IMR-90 (cell line): Measurements from ENCODE around the gene CELSR1. TPM values are rescaled to one million over a fixed set of nuclear protein-coding genes. Genes with fewer than 3 reads are reported as not detected.

Experiments
- ATAC-seq: fragments of 200-7000 bp; cut with Tn5 transposase; 2 replicates; pipeline ENCODE4 v1.9.1; 2020; ENCODE audit warnings: low read depth, mild to moderate bottlenecking, moderate library complexity
- BruUV-seq: library from RNA; stranded (reverse); fragments of 400-500 nt; replicated peaks from 2 replicates; lab custom pipeline; 2021; lab: Mats Ljungman, UMichigan
- CTCF ChIA-PET: fragments of 300-600 bp; formaldehyde crosslinking; extraction: SDS; loops from one replicate; lab custom pipeline; 2021; ENCODE audit warnings: antibody characterized with exemption; lab: Yijun Ruan, JAX
- POLR2A ChIA-PET: fragments of 300-600 bp; sonication (Branson Sonifier 250); formaldehyde crosslinking; loops from one replicate; lab custom pipeline; 2022; ENCODE audit warnings: antibody characterized with exemption; ENCODE audit not compliant: unreplicated experiment; lab: Charles Lee
- DNase-seq: peaks from one replicate; pipeline ENCODE4 v3.0.0; 2013
- H2AFZ ChIP-seq: replicated peaks from 2 replicates; pipeline ENCODE3; 2013; ENCODE audit warnings: low read length, mild to moderate bottlenecking; ENCODE audit not compliant: poor library complexity
- H2AK5ac ChIP-seq: 2 replicates; pipeline ENCODE4 v1.6.1; 2013; ENCODE audit warnings: low read depth, low read length, inconsistent platforms
- H2AK9ac ChIP-seq: replicated peaks from 2 replicates; pipeline ENCODE3; 2013; ENCODE audit warnings: mild to moderate bottlenecking, low read depth, low read length, moderate library complexity; ENCODE audit not compliant: poor library complexity
- H2BK120ac ChIP-seq: 2 replicates; pipeline ENCODE4 v1.6.1; 2013; ENCODE audit warnings: low read depth, low read length, inconsistent platforms
- H2BK15ac ChIP-seq: 3 replicates; pipeline ENCODE4 v1.6.1; 2013; ENCODE audit warnings: low read depth, low read length, inconsistent platforms
- H2BK20ac ChIP-seq: 2 replicates; pipeline ENCODE4 v1.6.1; 2013; ENCODE audit warnings: low read depth, mild to moderate bottlenecking, inconsistent platforms, low read length, moderate library complexity
- H2BK5ac ChIP-seq: 2 replicates; pipeline ENCODE4 v1.6.1; 2013; ENCODE audit warnings: mild to moderate bottlenecking, low read depth, low read length, inconsistent platforms; ENCODE audit not compliant: poor library complexity, severe bottlenecking
- H3K14ac ChIP-seq: replicated peaks from 2 replicates; pipeline ENCODE4 v1.6.1; 2013; ENCODE audit warnings: low read depth, low read length, inconsistent platforms
- H3K18ac ChIP-seq: 2 replicates; pipeline ENCODE4 v1.6.1; 2013; ENCODE audit warnings: low read depth, low read length, control low read depth
- H3K23ac ChIP-seq: 2 replicates; pipeline ENCODE4 v1.6.1; 2013; ENCODE audit warnings: low read depth, low read length, inconsistent platforms
- H3K27ac ChIP-seq: 2 replicates; pipeline ENCODE4 v1.5.1; 2013; ENCODE audit warnings: mild to moderate bottlenecking, control low read depth, low read length; ENCODE audit not compliant: insufficient read depth
- H3K27me3 ChIP-seq: 2 replicates; pipeline ENCODE4 v1.6.1; 2013; ENCODE audit warnings: low read length; ENCODE audit not compliant: control insufficient read depth, insufficient read depth
- H3K36me3 ChIP-seq: 2 replicates; pipeline ENCODE4 v1.6.1; 2013; ENCODE audit warnings: low read length, mixed read lengths; ENCODE audit not compliant: control insufficient read depth, insufficient read depth
- H3K4ac ChIP-seq: 2 replicates; pipeline ENCODE4 v1.6.1; 2013; ENCODE audit warnings: low read depth, low read length, inconsistent platforms
- H3K4me1 ChIP-seq: 2 replicates; pipeline ENCODE4 v1.6.1; 2013; ENCODE audit warnings: low read length, mixed read lengths; ENCODE audit not compliant: control insufficient read depth, insufficient read depth
- H3K4me2 ChIP-seq: 2 replicates; pipeline ENCODE4 v1.6.1; 2013; ENCODE audit warnings: low read depth, mild to moderate bottlenecking, control low read depth, low read length, moderate library complexity
- H3K4me3 ChIP-seq: 2 replicates; pipeline ENCODE4 v1.5.1; 2013; ENCODE audit warnings: low read depth, mild to moderate bottlenecking, control low read depth, low read length, moderate library complexity; ENCODE audit not compliant: insufficient read depth
- H3K56ac ChIP-seq: 2 replicates; pipeline ENCODE4 v1.6.1; 2013; ENCODE audit warnings: low read length, inconsistent platforms; ENCODE audit not compliant: insufficient read depth; ENCODE audit errors: extremely low read depth
- H3K79me1 ChIP-seq, 2 experiments: 2 replicates each; pipeline ENCODE4 v1.6.1; 2013; ENCODE audit warnings: low read length in 2 of 2, inconsistent platforms in 1 of 2, low read depth in 1 of 2
- H3K9ac ChIP-seq: 2 replicates; pipeline ENCODE4 v1.6.1; 2013; ENCODE audit warnings: low read depth, low read length, control low read depth
- H3K9me1 ChIP-seq: 2 replicates; pipeline ENCODE4 v1.6.1; 2013; ENCODE audit warnings: low read length, inconsistent platforms; ENCODE audit not compliant: insufficient read depth
- H3K9me3 ChIP-seq: 2 replicates; pipeline ENCODE4 v1.6.1; 2013; ENCODE audit warnings: low read length; ENCODE audit not compliant: control insufficient read depth, insufficient read depth
- H4K20me1 ChIP-seq: 2 replicates; pipeline ENCODE4 v1.6.1; 2013; ENCODE audit warnings: low read length, inconsistent platforms; ENCODE audit not compliant: insufficient read depth
- H4K5ac ChIP-seq: 2 replicates; pipeline ENCODE4 v1.6.1; 2013; ENCODE audit warnings: mild to moderate bottlenecking, low read depth, low read length, control low read depth
- H4K8ac ChIP-seq, 2 experiments: 2 replicates each; pipeline ENCODE4 v1.6.1; 2013; ENCODE audit warnings: low read depth in 2 of 2, low read length in 2 of 2, control low read depth in 1 of 2, inconsistent platforms in 1 of 2
- H4K91ac ChIP-seq: 2 replicates; pipeline ENCODE4 v1.6.1; 2013; ENCODE audit warnings: low read depth, low read length, inconsistent platforms; ENCODE audit not compliant: insufficient read depth
- CEBPB ChIP-seq: IDR thresholded peaks from 2 replicates; pipeline ENCODE4 v1.6.1; 2012; ENCODE audit warnings: low read depth, low read length, improper control_type of control experiment
- CHD1 ChIP-seq: IDR thresholded peaks from 2 replicates; pipeline ENCODE4 v1.6.1; 2012; ENCODE audit warnings: low read depth, low read length, improper control_type of control experiment
- CTCF ChIP-seq: conservative IDR thresholded peaks from 2 replicates; pipeline ENCODE4 v1.5.1; 2012; ENCODE audit warnings: mild to moderate bottlenecking, low read depth, low read length, improper control_type of control experiment
- ELK1 ChIP-seq: fragments of 150-350 bp; IDR thresholded peaks from 2 replicates; pipeline ENCODE4 v1.6.1; 2016; ENCODE audit warnings: low read depth, mild to moderate bottlenecking, low read length, moderate library complexity, borderline replicate concordance
- FOS ChIP-seq: fragments of 150-350 bp; IDR thresholded peaks from 2 replicates; pipeline ENCODE4 v1.6.1; 2016; ENCODE audit warnings: low read depth, low read length
- MAFK ChIP-seq: IDR thresholded peaks from 2 replicates; pipeline ENCODE4 v1.6.1; 2012; ENCODE audit warnings: low read depth, low read length, improper control_type of control experiment
- MAZ ChIP-seq: IDR thresholded peaks from 2 replicates; pipeline ENCODE4 v1.6.1; 2012; ENCODE audit warnings: low read depth, mild to moderate bottlenecking, low read length, improper control_type of control experiment, moderate library complexity, borderline replicate concordance
- MXI1 ChIP-seq: IDR thresholded peaks from 2 replicates; pipeline ENCODE4 v1.6.1; 2012; ENCODE audit warnings: low read depth, mild to moderate bottlenecking, low read length, moderate library complexity, borderline replicate concordance
- NFE2L2 ChIP-seq: fragments of 150-350 bp; IDR thresholded peaks from 2 replicates; pipeline ENCODE4 v1.6.1; 2016; ENCODE audit warnings: low read depth, mild to moderate bottlenecking, low read length
- POLR2A ChIP-seq: IDR thresholded peaks from 2 replicates; pipeline ENCODE4 v1.6.1; 2012; ENCODE audit warnings: mild to moderate bottlenecking, low read depth, low read length
- RAD21 ChIP-seq: IDR thresholded peaks from 2 replicates; pipeline ENCODE4 v1.6.1; 2012; ENCODE audit warnings: low read length, improper control_type of control experiment
- RCOR1 ChIP-seq: IDR thresholded peaks from 2 replicates; pipeline ENCODE4 v1.6.1; 2012; ENCODE audit warnings: mild to moderate bottlenecking, low read length, improper control_type of control experiment; ENCODE audit not compliant: insufficient replicate concordance
- RFX5 ChIP-seq: IDR thresholded peaks from 2 replicates; pipeline ENCODE4 v1.8.0; 2012; ENCODE audit warnings: low read depth, mild to moderate bottlenecking, low read length, moderate library complexity
- SMC3 ChIP-seq: fragments of 150-350 bp; IDR thresholded peaks from 2 replicates; pipeline ENCODE4 v1.6.1; 2016; ENCODE audit warnings: low read depth, mild to moderate bottlenecking, antibody characterized with exemption, low read length, moderate library complexity
- WGBS, 2 experiments: methylation state at CpG; one replicate each; pipeline versions ENCODE4 v1.1.5 to v1.1.7; 2013; ENCODE audit warnings: missing lambda C conversion rate in 2 of 2; ENCODE audit not compliant: insufficient read length in 1 of 2; ENCODE audit errors: extremely low coverage in 2 of 2; 5-methylcytosine and 5-hydroxymethylcytosine counted together
- dilution Hi-C: fragments of 300-500 bp; cut with HindIII; formaldehyde crosslinking; loops from one replicate; pipeline ENCODE4 v1.14.3; 2018; ENCODE audit warnings: low sequenced_read_pairs; ENCODE audit not compliant: unreplicated experiment
- in situ Hi-C: fragments of 300-500 bp; cut with MboI; formaldehyde crosslinking; loops from 3 replicates; pipeline ENCODE4 v1.14.3; 2019; ENCODE audit warnings: low sequenced_read_pairs, inconsistent platforms, mixed read lengths
- intact Hi-C: fragments of 100-400 bp; cut with micrococcal nuclease; formaldehyde crosslinking; loops from 2 replicates; pipeline ENCODE4 v1.10.0; 2022
- polyA plus RNA-seq, 3 experiments: library from polyadenylated mRNA; depleted of rRNA; stranded (reverse); fragments of >200 nt; gene quantifications; 2 replicates each; pipeline ENCODE4 v1.2.3, GENCODE V29; 2012; ENCODE audit warnings: low replicate concordance in 1 of 3
- total RNA-seq: library from RNA; depleted of rRNA; stranded (reverse); fragments of >200 nt; gene quantifications from 2 replicates; pipeline ENCODE4 v1.2.3, GENCODE V29; 2012
- TF ChIP-seq, protein P1 (sequence below): fragments of 150-350 bp; IDR thresholded peaks from 2 replicates; pipeline ENCODE4 v1.6.1; 2017; ENCODE audit warnings: mild to moderate bottlenecking, antibody characterized with exemption, low read length, low read depth

Gene CELSR1
- total and polyA plus RNA-seq, 2 of the 4 experiments (the other 2 are of a cell fraction) = 0.36 to 0.82 TPM

DNA sequence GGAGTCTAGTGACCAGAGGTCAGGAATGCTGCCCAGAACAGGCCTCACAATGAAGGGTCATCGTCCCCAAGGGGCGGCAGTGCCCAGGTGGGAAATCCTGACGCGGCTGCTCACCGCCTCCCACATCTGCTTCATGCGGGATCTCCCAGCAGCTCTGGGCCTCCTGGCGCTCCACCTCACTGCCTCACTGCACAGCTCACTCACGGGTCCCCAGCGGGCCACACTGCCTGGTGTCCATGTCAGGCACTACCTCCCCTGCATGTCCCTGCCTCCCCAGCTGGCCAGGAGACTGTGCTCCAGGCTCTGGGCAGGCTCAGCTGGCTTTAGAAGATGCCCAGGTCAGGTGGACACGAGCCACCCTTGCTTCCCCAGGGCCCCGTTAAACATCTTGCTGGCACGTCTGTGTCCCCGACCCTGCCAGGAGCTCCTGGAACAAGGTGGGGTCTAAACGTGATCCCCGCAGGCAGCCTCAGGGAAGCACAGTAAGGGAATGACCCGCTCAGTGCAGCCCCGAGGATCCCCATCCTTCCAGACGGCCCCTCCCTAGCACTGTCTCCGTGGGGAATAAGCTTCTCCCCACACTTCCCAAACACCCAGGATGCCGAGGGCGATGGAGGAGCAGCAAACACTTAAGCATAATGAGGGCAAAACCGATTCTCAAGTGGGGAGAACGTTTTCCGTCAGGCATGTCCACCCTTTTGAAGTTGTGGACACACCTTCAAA is 108.7 kb downstream of the CELSR1 start:
- H2AK9ac ChIP-seq = peak overlapping the region; percentile 81
- ChIA-PET CTCF (no interaction called here), POLR2A (no interaction called here)
- H4K91ac ChIP-seq = no peak overlapping the region
- WGBS, 2 experiments = 49% methylated on average over 13 of the region's 24 CpGs; no CpG with 5 or more reads in 1 of the 2 experiments
- no peak overlapping the region for H3K14ac ChIP-seq
- no peak overlapping the region for H3K4me2 ChIP-seq
- H3K79me1 ChIP-seq = no peaks in the 10 kb centered on the region
- peaks cover 2% of the 10 kb centered on the region; the same call in 1 of the 2 replicates for H3K9me3 ChIP-seq
- H2BK20ac ChIP-seq = no peak overlapping the region
- intact Hi-C loops (no loop called here), in situ Hi-C loops (no loop called here), dilution Hi-C loops (no loop called here)
- no peak for TF ChIP-seq NFE2L2
- no peak for TF ChIP-seq CEBPB
- no peak for TF ChIP-seq CHD1
- no peak for TF ChIP-seq POLR2A
- no peak for TF ChIP-seq RAD21
- TF ChIP-seq, protein P1, sequence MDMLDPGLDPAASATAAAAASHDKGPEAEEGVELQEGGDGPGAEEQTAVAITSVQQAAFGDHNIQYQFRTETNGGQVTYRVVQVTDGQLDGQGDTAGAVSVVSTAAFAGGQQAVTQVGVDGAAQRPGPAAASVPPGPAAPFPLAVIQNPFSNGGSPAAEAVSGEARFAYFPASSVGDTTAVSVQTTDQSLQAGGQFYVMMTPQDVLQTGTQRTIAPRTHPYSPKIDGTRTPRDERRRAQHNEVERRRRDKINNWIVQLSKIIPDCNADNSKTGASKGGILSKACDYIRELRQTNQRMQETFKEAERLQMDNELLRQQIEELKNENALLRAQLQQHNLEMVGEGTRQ = no peak
- TF ChIP-seq ELK1 = no peak
- no peak for TF ChIP-seq CTCF
- TF ChIP-seq RFX5 = no peak
- TF ChIP-seq RCOR1 = no peak
- no peak for TF ChIP-seq SMC3
- no peak for TF ChIP-seq FOS
- no peak for TF ChIP-seq MAFK
- no peak for TF ChIP-seq MXI1
- no peak for TF ChIP-seq MAZ
- DNase-seq (no peak), ATAC-seq (no peak)
- no peaks in the 10 kb centered on the region for H3K9me1 ChIP-seq
- no peak overlapping the region for H3K9ac ChIP-seq
- no peak overlapping the region for H4K8ac ChIP-seq
- no peak overlapping the region for H4K5ac ChIP-seq
- no peaks in the 10 kb centered on the region for H4K20me1 ChIP-seq
- H2AFZ ChIP-seq = peak overlapping the region; percentile 48
- H3K27ac ChIP-seq = no peak overlapping the region
- no peak overlapping the region for H3K56ac ChIP-seq
- H2AK5ac ChIP-seq = no peak overlapping the region
- BruUV-seq = no TSS peak
- H3K36me3 ChIP-seq = no peaks in the 10 kb centered on the region
- H2BK5ac ChIP-seq = no peak overlapping the region
- no peak overlapping the region for H3K4me3 ChIP-seq
- H3K23ac ChIP-seq = no peak overlapping the region
- H2BK15ac ChIP-seq = no peak overlapping the region
- H3K4me1 ChIP-seq = no peaks in the 10 kb centered on the region
- H2BK120ac ChIP-seq = no peak overlapping the region
- H3K18ac ChIP-seq = no peak overlapping the region
- no peak overlapping the region for H3K4ac ChIP-seq
- H3K27me3 ChIP-seq = peaks cover 21% of the 10 kb centered on the region
